NCI-H2107 treated with DMSO at 0.1 percent for 48 hours (cell line): ENCODE results near the gene OLFML2B.
A peak's percentile ranks its signal among the peaks of the same experiment; 100 is the strongest.

ENCODE experiments used
- DNase-seq: peaks from one replicate; lab custom pipeline; 2025; ENCODE audit not compliant: unreplicated experiment; lab: John Stamatoyannopoulos, UW

Gene OLFML2B

DNA sequence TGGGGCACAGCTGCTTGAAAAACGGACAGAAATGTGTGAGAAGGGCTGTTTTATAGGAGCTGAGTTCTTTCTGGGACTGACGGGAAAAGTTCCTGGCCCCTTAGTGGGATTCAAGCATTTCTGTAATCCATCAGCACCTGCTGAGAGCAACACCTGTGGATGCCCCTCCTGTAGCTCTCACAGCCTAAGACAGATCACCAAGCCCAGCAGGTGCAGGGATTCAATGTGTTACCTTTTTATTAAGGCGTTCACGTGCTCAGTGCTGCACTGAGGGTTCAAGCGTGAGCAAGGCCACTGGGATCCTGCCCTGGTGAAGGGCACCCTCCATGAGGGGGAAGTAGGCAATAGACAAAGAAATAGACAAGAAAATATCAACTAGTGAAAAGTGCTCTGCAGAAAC lies 14.9 kb downstream of the OLFML2B start:
- DNase-seq, result peak; percentile 32

DNA sequence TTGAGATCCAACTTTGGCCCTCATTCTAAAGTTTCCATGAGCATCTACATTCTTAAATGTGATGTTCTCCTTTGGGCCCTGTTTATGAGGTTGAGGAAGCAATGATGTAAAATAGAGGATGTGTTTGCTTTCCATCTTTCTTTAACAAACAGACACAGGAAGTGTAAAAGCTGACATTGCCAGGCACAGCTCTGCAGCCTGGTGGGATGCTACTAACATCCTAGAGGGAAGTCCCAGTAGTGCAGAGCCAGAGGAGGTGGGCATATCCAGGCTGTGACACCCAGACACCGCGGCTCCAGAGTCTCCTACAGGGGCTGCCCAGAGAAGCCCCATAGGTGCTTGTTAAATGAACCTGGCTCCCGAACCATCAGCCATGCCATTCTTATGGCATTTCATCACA lies 16.2 kb downstream of the OLFML2B start:
- no peak for DNase-seq

DNA sequence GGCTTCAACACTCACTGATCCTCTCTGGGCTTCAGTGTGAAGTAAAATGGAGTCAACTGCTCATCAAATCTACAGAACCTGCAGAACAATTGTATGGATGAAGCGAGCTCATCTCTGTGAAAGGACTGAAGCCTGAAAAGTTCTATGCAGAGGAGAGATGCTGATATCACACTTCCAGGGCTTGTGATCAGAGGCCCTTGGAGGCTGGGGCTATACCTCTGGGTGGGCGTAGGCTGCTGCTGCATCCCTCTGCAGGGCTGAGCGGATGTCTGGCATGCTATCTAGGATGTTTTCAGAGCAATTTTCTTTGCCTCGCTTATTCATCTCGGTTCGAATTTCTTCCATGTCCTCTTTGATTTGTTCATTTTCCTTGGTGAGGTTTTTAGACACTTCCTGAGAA lies 17.6 kb downstream of the OLFML2B start:
- no peak for DNase-seq

DNA sequence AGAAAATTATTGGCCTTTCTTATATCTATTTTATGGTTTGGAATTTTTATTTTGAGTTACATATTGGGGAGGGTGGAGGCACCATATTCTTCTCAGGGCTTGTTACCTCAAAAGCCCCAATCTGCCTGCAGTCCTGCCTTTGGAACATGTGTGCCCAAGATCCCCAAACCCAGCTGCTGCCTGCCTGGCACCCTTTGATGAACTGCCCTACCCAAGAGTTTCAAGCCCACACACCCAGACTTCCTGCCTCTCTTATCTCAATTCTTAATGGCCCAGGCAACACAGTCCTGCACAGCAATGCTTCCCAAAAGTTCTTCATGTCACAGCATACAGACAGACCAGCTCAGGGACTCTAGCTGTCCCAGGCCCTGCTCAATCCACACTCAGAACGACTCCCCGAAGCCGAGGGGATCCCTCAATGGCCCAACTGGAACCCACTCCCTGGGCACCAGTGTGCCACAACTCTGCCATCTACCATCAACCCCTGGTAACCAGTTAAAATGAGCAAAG lies 19.2 kb downstream of the OLFML2B start:
- DNase-seq, result no peak

DNA sequence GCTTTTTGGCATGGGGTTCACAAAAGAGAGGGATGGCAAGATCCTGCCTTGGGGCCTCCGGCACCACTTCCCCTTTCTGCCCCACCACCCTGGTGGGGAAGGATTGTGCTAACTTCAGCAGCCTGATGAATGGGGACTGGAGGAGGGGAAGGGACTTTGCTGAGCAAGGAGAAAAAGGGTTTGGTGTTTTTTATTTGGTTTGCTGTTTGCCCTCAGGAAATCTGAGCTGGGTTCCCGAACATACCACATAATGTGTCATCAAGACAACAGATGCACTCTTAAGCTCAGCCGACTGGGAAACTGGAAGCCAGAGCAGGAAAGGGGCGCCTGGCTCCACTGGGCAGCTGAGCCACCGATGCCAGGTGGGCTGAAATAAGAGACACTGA lies 19.8 kb downstream of the OLFML2B start:
- DNase-seq, result peak; percentile 82

DNA sequence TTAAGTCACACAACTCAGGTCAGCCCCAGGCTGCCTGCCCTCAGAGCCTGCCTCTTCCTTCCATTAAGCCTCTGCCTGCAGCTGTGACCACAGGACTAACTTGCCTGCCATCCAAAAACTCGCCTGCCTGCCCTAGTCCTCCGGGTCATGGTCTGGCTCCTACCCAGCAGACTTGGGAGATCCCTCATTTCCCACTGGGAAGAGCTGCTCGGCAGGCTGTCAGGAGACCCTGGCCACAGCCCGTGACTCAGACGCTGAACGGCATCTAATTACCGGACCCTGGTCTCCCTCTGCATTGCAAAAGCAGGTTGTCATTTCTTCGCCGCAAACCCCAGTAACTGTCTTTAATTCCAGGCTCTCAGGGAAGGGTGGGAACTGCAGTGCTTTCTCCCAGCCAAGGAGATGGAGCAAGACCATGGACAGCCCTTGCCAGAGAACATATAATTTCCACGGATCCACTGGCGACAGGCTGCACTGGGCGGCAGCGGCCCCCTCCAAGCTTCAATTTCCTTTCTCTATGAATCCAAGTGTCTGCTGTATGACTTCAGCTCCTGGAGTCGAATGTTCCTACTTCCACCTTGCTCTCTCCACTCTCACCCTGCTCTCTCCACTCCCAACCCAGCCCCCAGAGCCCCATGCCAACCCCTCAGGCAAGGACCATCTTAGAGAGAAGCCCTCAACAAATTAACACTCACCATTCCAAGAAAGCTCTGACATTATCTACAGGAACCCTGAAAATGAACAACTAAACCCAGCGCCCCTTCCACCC lies 20.4 kb downstream of the OLFML2B start:
- DNase-seq, result no peak

DNA sequence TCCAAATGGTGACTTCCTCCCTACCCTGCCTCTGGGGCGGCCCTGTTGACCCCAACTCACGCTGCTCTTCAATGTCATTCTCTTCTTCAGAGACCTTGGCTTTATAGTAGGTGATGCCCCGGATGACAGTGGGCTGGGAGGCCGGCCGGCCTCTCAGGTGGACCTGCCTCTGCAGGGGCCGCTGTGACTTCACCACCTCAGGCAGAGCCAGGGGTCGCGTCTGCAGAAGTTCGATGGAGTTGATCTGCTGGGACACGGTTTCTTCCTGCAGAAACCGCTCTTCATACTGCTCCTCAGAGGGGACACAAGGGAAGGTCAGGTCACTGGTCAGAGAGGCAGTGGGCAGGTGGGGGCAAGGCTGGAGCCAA lies 23.6 kb downstream of the OLFML2B start:
- no peak for DNase-seq

DNA sequence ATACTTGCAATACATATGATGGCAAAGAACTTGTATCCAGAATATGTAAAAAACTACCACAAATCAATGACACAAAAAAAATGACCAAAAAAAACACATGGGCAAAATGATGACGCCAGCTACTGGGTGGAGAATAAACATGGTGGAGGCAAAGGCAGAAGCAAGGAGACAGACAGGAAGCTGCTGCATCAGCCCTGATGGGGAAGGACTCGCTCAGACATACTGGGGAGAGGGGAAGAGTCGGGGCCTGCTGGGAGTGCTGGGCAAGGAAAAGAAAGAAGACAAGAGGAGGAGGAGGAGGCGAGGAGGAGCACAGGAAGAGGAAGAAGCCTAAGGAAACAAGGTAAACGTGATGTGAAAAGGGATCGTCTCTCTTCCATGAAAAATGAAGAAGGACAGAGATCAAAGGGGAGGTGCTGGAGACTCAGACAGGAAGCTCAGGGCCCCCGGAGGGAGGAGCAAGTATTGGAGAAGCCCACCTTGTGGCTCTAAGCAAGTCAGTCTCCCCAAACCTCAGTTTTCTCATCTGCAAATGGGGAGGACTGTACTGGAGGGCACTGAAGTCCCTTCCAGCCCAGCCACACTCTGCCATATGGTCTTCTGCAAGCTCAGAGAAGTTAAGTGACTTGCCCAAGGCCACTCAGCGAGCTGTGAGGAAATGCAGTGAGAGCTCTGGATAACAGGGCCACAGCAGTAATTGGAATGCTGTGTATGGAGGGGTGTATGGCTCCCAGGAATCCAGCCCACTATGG lies 24.2 kb downstream of the OLFML2B start:
- DNase-seq, result no peak

DNA sequence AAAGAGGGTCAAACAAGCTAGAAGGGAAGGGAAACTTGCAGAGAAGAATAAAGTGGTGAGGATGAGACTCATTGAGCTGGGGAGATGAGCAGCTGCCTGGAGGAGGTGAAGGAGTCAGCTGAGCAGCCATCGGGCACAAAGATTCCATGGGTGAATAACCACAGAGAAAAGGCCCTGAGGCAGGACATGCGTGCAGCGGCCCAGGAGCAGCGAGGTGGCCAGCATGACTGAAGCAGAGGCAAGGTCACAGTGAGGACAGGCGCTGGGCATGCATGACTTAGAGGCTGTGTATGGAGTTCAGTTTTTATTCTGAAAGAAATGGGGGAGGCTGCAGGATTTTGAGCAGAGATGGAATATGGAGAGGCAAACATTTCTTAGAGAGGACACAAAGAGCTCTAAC lies 24.9 kb downstream of the OLFML2B start:
- DNase-seq, result no peak

DNA sequence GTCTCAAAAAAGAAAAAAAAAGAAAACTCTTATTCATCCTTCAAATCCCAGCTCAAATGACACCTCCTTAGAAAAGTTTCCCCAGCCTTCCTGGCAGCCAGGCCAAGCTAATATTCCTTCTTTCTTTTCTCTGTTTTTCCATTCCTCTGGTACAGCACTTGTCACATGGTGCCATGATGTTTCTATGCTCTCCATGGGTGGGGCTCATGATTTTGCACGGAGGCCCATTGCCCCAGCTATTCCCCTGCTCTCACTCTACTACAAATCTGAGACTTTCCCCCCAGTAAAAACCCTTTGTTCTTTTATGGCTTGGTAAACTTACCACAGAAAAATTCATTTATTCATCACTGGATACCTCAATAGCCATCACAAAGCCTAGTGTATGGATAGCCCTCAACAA lies 26.5 kb downstream of the OLFML2B start:
- no peak for DNase-seq

DNA sequence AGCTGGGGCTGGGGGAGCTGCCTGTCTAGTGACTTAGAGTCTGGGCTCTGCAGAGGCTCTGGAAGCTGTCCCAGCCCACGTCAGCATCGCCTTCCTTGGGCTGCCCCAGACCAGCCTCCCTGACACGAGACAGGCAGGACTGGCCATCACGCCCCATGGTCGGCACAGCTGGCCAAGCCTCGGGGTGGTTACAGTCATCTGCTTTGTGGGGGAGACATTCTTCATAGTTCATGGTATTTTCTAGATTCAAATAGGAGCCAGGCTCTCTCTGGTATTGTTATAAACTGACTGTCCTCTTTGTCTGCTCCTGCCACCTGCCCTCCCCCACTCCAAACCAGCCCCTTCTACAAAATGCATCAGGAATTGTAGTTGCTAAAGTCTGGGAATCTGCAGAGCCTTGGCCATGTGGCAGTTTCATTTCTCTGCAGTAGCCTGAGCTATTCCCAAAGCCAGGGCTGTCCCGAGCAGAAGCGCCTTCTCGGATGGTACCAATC lies 29.4 kb downstream of the OLFML2B start:
- no peak for DNase-seq

DNA sequence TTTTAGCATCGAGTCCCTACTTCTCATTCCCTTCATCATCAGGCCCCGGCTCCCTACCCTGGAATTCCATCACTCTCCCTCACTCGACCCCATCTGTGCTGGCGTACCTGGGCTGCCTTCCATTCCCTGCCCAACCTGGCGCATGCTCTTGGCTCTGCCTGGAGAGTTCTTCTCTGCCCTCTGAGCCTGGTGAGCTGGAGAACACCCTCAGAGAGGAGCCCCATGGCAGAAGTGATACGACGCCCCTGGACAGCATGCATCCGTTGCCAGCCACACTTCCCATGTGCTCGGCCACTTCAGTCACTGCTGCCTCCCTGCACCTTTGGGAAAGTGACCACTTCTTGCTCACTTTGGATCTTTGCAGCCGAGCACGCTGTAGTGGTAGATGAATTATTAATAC lies 30.1 kb downstream of the OLFML2B start:
- no peak for DNase-seq

DNA sequence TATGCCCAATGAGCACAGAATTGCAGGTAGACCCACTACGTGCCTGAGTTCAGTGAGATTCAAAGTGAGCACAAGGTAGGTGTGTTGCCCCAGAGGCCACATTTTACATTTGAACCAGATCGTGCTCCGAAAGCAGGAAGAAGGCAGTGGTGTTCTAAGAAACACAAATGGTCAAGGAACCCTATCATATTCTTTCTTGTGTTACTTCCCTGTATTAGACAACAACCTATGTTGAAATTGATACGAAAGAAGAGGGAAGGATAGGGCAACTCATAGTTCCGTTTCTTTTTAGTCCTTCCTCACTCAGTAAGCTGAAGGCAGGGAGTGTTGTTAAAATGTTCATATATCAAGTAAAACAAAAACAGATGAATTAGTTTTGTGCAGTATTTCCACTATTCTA lies 33.9 kb downstream of the OLFML2B start:
- no peak for DNase-seq

DNA sequence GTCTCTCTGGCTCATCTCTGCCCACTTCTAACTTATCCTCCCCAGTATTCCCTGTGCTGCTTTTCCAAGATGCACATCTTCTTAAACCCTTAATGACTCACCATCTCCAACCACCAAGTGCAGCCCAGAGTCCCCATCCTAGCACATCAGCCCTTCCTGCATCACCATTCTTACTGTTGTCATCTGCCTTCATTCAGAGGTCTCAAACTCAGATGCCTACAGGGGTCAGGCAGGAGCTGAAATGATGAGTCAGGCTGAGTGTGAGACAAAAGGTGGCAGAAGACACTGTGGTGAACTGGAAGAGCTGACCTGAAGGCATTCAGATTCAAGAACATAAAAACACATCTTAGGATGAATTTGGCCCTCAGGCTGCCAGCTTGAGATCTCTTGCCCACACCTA lies 34.6 kb downstream of the OLFML2B start:
- no peak for DNase-seq

DNA sequence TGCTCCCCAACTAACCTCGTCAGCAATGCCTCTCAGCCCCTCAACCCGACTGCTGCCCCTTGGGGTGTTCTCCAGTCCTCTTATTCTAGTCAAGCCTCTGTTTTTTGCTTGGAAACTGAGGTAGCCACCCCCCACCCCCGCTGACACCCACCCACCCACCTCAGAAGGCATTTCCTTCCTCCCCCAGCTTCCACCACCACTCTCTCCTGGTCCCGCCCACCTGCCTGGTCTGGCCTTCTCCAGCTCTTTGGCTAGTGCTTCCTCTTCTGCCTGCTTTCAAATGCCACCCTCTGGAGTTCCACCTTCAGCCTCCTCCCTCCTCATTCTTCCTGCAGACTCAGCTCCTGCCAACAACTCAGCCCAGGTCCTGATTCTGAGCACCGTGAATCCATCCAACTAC lies 35.3 kb downstream of the OLFML2B start:
- no peak for DNase-seq

DNA sequence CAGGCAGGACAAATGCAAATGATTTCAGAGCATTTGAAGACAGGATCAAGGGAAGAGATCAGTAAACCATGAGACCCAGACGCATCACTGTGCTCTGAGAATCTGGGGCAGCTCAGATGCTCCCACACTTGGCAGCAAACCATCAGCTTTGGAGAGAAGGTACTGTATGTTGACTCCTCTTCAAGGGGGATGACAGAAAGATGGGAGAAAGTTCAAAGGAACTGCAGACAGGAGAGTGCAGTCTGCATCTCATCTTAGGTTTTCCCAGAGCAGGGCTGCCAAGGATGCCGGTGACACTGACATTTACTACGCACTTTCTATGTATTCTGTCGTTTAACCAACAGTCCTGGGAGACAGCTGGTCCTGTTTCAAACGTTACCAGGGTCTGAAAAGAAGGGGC lies 35.8 kb downstream of the OLFML2B start:
- DNase-seq, result no peak

DNA sequence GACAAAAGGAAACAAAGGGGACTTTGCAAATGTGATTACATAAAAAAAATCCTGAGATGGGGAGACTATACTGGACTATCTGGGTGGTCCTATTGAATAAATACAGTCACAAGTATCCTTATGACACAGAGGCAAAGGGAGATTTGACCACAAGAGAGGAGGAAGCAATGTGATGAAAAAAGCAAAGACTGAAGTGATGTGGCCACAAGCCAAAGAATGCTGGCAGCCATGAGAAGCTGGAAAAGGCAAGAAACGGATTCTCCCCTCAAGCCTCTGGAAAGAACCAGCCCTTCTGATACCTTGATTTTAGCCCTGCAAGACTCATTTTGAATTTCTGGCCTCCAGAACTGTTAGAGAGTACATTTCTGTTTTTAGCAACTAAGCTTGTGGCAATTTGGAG lies 36.4 kb downstream of the OLFML2B start:
- no peak for DNase-seq

DNA sequence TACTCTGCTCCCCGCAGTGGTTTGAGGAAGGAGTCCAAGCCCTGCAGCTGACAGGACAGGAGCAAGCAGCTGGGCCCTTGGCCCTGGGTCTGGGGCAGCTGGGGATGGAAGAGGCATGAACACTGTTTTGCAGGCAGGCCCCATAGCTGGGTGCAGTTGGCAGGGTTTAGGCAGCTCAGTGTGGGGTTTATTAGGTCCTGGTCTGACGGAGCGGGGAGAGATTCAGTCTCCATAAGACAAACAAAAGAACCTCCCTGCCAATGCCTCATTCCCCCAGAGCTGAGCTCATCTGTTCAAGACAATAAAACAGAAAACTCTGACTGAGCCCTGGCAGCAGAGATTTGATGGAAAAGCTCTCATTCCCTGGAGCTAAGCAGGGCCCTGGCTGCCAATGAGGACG lies 37.3 kb downstream of the OLFML2B start:
- DNase-seq, result no peak

DNA sequence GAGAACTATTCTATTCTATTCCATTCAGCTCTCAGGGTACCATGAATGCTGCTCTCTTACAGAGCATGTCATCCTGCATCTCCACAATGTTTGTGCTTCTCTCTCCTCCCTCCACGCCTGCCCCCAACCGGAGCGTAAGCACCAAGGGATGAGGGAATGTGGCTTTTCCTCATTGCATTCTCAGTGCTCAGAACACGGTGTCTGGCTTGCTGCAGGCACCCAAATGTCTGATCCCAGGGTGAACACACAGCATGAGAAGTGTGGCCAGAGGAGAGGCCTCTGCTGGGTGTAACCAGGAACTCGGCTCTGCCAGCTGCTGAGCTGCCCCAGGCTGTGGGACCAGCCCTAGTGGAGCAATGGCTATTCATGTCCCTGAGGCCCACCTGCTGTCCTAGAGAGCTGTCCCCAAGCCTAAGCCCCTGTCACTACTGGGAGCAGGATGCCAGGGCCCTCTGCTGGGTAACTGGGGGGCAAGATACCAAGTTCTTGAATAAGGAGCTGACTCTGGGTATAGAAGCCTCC lies 38.3 kb downstream of the OLFML2B start:
- no peak for DNase-seq

DNA sequence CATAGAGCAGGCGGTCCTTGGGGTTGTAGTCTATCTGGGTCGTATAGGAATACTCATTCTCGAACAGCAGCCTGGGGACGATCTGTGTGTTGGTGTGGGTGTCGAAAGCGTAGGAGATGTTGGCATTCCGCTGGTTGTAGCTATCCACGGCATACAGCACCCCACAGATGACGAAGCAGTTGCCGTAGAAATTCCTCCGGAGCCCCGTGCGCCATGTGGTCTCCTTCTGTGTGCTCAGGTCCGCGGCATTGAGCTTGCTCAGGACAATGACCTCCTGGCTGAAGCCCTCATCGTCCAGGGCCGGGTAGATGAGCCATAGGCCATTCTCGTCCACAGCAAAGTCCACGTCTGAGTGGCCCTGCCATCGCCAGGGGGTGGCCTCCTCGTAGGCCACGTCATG lies 39.9 kb downstream of the OLFML2B start:
- DNase-seq, result no peak

DNA sequence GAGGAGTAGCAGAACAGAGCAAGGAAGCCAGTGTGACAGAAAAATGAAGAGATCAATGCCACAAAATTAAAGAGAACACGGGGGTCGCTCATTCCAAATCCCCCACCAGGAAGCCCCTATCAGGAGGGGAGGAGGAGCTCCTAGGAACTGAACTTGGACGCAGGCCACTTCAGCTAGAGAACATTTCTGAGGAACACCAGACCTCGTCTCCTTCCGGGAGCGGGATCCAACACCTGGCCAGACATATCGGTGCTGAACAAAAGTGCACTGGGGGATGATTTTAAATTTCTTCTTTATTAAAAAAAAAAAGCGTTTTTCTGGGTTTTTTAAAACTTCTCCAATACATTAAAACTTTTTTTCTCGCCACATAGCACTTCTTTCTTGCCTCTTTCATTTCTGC lies 40.8 kb downstream of the OLFML2B start:
- no peak for DNase-seq

DNA sequence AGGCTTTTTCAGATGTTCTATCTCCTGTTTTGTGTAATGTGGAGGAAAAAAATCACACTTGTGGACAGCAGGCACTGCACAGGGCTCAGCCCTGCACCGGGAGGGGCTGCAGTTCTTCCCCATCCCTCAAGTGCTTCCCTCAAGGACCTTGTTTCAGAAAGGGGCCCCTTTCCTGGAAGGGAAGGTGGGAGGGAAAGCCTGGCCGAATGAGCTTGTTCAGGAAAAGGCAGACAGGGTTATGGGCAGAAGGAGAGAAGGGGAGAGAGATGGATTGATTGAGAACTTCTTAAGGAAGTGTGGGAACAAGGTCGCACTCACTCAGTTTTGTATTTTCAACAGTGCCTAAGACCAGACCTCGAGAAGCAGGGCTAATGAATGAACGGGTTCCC lies 41.2 kb downstream of the OLFML2B start:
- no peak for DNase-seq
